ENCODE measurements around the gene ADD2.
"Not testable (repeated sequence)": the region's sequence is repeated elsewhere in the genome, so short reads cannot be mapped to it uniquely, and the experiment has no call there.

ADD2 gene

DNA sequence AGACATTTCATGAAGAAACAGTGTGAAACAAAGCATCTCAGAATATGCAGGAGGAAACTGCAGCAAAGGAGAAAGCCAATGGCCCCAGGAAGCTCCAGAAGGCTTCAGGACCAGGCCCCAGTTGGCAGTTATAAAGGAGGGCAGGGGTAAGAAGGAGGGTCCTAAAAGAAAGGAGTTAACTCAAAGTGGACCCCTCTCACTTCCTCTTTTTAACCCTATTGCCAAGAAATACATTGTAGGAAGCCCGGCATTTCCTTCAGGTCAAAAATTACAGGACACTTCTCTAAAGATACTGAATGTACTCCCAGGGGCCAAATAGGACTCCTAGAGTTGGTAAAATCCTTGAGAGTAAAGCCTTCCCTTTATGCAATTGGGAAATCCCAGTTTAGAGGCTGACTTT is 137.2 kb downstream of the ADD2 start:
- DNase-seq = no peak

DNA sequence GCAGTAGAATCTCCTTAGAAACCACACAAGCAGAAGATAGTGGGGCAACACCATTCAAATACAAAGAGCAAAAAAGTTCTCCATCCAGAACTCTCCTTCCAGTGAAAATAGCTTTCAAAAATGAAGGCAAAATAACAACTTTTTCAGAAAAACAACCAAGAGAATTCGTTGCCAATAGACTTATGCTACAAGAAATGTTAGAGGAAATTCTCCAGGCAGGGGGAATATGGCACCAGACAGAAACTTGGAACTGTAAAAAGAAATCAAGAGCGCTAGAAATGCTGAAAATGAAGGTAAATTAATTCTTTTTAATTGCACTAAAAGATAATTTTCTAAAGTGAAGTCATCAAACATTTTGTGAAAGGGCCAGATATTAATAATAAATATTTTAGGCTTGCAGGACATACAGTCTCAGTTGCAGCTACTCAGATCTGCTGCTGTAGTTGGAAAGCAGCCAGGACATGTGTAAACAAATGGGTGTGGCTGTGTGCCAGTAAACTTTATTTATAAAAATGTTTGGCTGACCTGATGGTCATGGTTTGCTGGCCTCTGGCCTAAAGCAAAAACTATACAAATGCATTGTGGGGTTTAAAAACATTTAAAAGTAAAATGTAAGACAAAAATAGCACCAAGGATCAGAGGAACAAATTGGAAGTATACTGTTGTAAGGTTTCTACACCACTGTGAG is 140.6 kb downstream of the ADD2 start:
- DNase-seq = peak; percentile 44

GRCh38 chr2:70626254-70626990 is 141.6 kb downstream of the ADD2 start:
- no peak for DNase-seq

DNA sequence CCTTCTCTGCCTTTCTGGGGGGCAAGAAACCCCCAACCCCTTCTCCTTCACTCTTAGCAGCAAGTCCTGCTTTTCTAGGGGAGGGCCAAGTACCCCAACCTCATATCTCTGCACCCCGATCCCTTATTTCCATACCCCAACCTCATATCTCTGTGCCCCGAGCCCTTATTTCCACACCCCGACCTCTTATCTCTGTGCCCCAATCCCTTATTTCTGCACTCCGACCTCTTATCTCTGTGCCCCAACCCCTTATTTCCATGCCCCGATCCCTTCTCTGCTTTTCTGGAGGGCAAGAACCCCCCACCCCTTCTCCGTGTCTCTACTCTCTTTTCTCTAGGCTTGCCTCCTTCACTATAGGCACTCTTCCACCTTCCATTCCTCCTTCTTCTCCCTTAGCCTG is 146.5 kb downstream of the ADD2 start:
- not testable (repeated sequence) for DNase-seq

DNA sequence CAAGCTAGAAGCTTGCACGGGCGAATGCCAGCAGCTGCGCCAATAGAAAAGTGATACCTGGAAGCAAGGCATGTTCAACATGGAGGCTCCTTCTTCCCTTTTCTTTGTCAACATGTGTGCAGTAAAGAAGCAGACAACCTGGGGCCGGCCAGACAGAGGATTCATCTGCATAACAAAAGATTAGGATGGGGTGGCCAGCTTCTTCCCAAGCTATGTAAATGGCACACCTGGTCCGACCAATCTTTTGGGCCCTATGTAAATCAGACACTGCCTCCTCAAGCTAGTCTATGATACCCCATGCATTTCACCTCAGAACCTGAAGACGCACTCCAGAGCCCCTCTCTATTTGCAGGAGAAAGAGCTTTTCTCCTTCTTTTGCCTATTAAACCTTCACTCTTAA is 148.0 kb downstream of the ADD2 start:
- peak; percentile 18 for DNase-seq

DNA sequence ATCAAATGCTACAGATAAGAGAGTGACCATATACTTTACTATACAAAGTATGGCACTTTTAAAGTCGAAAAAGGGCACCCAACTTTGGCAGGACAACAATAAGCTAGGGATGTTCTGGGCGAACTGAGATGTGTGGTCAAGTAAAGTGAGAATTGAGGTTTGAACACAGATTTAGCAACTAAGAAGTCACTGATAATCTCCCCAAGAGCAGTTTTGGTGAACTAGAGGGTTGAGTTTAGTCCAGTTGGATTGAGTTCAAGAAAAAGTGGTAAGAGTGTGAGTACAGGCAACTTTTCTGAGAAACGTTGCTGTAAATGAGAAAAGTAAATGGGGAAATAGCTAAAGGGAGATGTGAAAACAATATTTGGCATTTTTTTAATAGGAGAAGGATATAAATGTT is 148.8 kb downstream of the ADD2 start:
- DNase-seq = no peak

DNA sequence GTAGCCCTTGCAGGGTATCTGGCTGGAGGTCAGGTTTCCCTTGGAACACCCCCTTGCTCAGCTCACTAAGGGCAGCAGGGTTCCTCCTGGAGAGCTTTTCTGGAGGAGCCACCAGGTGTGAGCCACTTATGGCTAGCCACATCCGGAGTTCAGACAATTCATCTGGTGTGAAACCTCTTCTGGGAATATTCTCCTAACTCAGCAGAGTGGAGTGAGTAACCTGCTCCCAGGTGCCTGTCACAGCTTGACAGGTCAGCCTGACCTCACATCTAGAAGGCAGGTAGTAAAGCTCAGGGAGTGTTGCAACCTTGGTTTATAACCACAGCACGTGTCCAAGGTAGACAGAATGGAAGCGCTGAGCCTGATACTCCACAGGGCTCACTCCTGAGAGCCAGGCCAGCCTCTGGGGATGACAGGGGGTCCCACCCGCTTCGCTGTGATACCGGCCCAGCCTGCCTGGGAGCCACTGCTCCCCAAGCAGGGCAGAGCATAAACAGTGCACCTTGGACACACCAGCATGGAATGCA is 151.8 kb downstream of the ADD2 start:
- no peak for DNase-seq

GRCh38 chr2:70615222-70615621 is 152.8 kb downstream of the ADD2 start:
- DNase-seq = no peak

DNA sequence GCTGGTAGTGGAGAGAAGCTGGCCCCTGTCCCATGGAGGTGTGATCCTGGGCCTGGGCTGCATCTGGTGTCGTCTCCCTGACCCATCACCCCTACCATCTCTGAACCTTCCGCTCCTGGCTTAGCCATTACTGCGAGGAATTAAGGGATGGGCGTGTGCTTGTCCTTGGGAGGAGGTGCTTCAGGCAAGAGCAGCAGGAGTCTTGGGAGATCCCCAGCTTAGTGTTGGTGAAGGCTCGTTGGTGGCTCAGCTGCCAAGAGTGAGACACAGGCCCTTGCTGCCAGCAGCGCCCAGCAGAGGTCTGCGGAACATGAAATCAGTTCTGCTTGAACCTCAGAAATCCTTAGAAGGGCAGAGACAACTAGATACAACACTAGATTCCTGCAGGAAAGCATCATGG is 154.5 kb downstream of the ADD2 start:
- no peak for DNase-seq

- no peak for DNase-seq
These were observed 155.4 kb downstream of the ADD2 start for GRCh38 chr2:70612574-70612973.

GRCh38 chr2:70608373-70608772 is 159.6 kb downstream of the ADD2 start:
- DNase-seq = no peak

DNA sequence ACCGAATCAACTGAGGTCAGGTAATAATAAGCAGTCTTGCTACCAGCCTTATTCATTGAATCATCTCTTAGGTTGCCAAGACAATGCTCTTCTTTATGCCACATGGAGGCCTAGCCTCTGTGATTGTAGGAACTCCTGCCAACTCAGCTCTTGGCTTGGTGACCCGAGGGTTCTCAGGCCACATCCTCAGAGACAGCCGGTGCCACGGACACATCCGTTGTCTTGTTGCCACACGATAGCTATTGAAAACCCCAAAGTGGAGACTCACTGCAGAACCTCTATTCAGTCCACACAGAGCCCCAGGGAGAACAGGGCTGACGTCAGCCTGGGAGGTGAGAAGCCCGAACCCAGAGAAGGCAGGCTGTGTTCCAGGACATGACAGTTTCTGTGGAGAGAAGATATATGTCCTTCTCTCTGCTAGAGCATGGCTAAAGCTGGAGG is 160.9 kb downstream of the ADD2 start:
- no peak for DNase-seq

All from COR-L47 (cell line).